HG02973 (cell line): Measurements from ENCODE around the gene GLYR1.

Source experiments
- ATAC-seq: cut with Tn5 transposase; IDR thresholded peaks from one replicate; pipeline ENCODE4 v1.9.1; 2021; ENCODE audit warnings: moderate library complexity; ENCODE audit not compliant: unreplicated experiment

Gene GLYR1

GRCh38 chr16:4880006-4880580, 33.0 kb upstream of the GLYR1 start:
- ATAC-seq: no peak

- ATAC-seq: no peak
Observed at GRCh38 chr16:4879049-4879448, 32.0 kb upstream of the GLYR1 start.

GRCh38 chr16:4877380-4877685, 30.2 kb upstream of the GLYR1 start:
- ATAC-seq: no peak

GRCh38 chr16:4876646-4877379, 29.7 kb upstream of the GLYR1 start:
- ATAC-seq: no peak

- ATAC-seq: no peak
Observed at GRCh38 chr16:4874666-4875065, 27.6 kb upstream of the GLYR1 start.

- no peak for ATAC-seq
Observed at GRCh38 chr16:4873091-4873490, 26.0 kb upstream of the GLYR1 start.

GRCh38 chr16:4871071-4871470, 24.0 kb upstream of the GLYR1 start:
- no peak for ATAC-seq

GRCh38 chr16:4870138-4870671, 23.1 kb upstream of the GLYR1 start:
- ATAC-seq: no peak

GRCh38 chr16:4869147-4869805, 22.2 kb upstream of the GLYR1 start:
- no peak for ATAC-seq

GRCh38 chr16:4868535-4868934, 21.4 kb upstream of the GLYR1 start:
- ATAC-seq: no peak

- ATAC-seq: no peak
Observed at GRCh38 chr16:4868026-4868425, 20.9 kb upstream of the GLYR1 start.

- ATAC-seq: no peak
Observed at GRCh38 chr16:4866586-4866985, 19.5 kb upstream of the GLYR1 start.

- ATAC-seq: no peak
Observed at GRCh38 chr16:4865231-4865860, 18.3 kb upstream of the GLYR1 start.

GRCh38 chr16:4864728-4865127, 17.6 kb upstream of the GLYR1 start:
- no peak for ATAC-seq

- no peak for ATAC-seq
Observed at GRCh38 chr16:4862639-4863038, 15.6 kb upstream of the GLYR1 start.

- no peak for ATAC-seq
Observed at GRCh38 chr16:4860727-4861342, 13.7 kb upstream of the GLYR1 start.

GRCh38 chr16:4859900-4860255, 12.8 kb upstream of the GLYR1 start:
- ATAC-seq: no peak

- no peak for ATAC-seq
Observed at GRCh38 chr16:4859190-4859899, 12.3 kb upstream of the GLYR1 start.

GRCh38 chr16:4855804-4856203, 8.7 kb upstream of the GLYR1 start:
- ATAC-seq: no peak

GRCh38 chr16:4855371-4855770, 8.3 kb upstream of the GLYR1 start:
- ATAC-seq: no peak
